CD4-positive, alpha-beta memory T cell (primary cell): Measurements from ENCODE around the gene PDK2. TPM values are rescaled to one million over a fixed set of nuclear protein-coding genes. Genes with fewer than 3 reads are reported as not detected.
A peak's percentile ranks its signal among the peaks of the same experiment; 100 is the strongest.

ENCODE experiments used
- CTCF ChIA-PET: fragments of 350-600 bp; sonication (Branson Sonifier 250); formaldehyde crosslinking; loops from one replicate; lab custom pipeline; 2021; ENCODE audit warnings: inconsistent platforms; ENCODE audit not compliant: partially characterized antibody; lab: Charles Lee
- POLR2A ChIA-PET: fragments of 350-600 bp; sonication (Branson Sonifier 250); formaldehyde crosslinking; loops from one replicate; lab custom pipeline; 2021; ENCODE audit not compliant: partially characterized antibody; lab: Charles Lee
- DNase-seq, 5 donors: peaks; one replicate each; pipeline versions ENCODE4 v3.0.0 to v3.0.0-alpha.2; 2020 to 2022; ENCODE audit warnings: mixed read lengths in 1 of 5
- H3K27ac ChIP-seq: one replicate; pipeline ENCODE4 v1.7.0; 2013; ENCODE audit warnings: low read depth, low read length
- H3K27me3 ChIP-seq: 2 replicates; pipeline ENCODE4 v1.7.0; 2013; ENCODE audit warnings: mild to moderate bottlenecking, low read length, moderate library complexity; ENCODE audit not compliant: insufficient read depth
- H3K36me3 ChIP-seq: 2 replicates; pipeline ENCODE4 v1.7.0; 2013; ENCODE audit warnings: mild to moderate bottlenecking, low read length, moderate library complexity; ENCODE audit not compliant: insufficient read depth
- H3K4me1 ChIP-seq: 2 replicates; pipeline ENCODE4 v1.7.0; 2013; ENCODE audit warnings: mild to moderate bottlenecking, low read length, moderate library complexity; ENCODE audit not compliant: insufficient read depth
- H3K4me3 ChIP-seq, 2 donors: one replicate each; pipeline ENCODE4 v1.7.0; 2013; ENCODE audit warnings: low read length in 2 of 2, mild to moderate bottlenecking in 1 of 2
- H3K9me3 ChIP-seq, 2 donors: one replicate each; pipeline ENCODE4 v1.7.0; 2013; ENCODE audit warnings: low read length in 2 of 2, control low read depth in 1 of 2; ENCODE audit not compliant: control insufficient read depth in 1 of 2
- H3K27ac Mint-ChIP-seq, 7 donors: one replicate each; pipeline ENCODE4 v1.8.0; 2020 to 2021; ENCODE audit warnings: mixed read lengths in 7 of 7, mild to moderate bottlenecking in 6 of 7, inconsistent platforms in 3 of 7, moderate library complexity in 3 of 7
- H3K27me3 Mint-ChIP-seq, 2 donors: one replicate each; pipeline ENCODE4 v1.8.0; 2020 to 2021; ENCODE audit warnings: mixed read lengths in 2 of 2
- H3K36me3 Mint-ChIP-seq, 2 donors: one replicate each; pipeline ENCODE4 v1.8.0; 2020 to 2021; ENCODE audit warnings: mixed read lengths in 2 of 2, inconsistent platforms in 1 of 2, mild to moderate bottlenecking in 1 of 2
- H3K4me1 Mint-ChIP-seq, 4 donors: one replicate each; pipeline ENCODE4 v1.8.0; 2020 to 2021; ENCODE audit warnings: mixed read lengths in 4 of 4, mild to moderate bottlenecking in 1 of 4
- H3K4me3 Mint-ChIP-seq, 8 donors: one replicate each; pipeline ENCODE4 v1.8.0; 2020 to 2021; ENCODE audit warnings: mixed read lengths in 8 of 8, mild to moderate bottlenecking in 7 of 8, moderate library complexity in 6 of 8, inconsistent platforms in 3 of 8
- H3K9me3 Mint-ChIP-seq, 8 donors: one replicate each; pipeline ENCODE4 v1.8.0; 2020 to 2021; ENCODE audit warnings: mixed read lengths in 8 of 8, mild to moderate bottlenecking in 5 of 8, inconsistent platforms in 3 of 8, moderate library complexity in 1 of 8
- intact Hi-C: fragments of 100-400 bp; cut with micrococcal nuclease; formaldehyde crosslinking; loops from one replicate; pipeline ENCODE4 v1.15.1; 2023
- polyA plus RNA-seq, 2 donors: library from polyadenylated mRNA; unstranded; fragments of 300-500 nt; fragmentation: Illumina TruSeq; gene quantifications; one replicate each; pipeline ENCODE4 v1.2.3, GENCODE V29; 2021
- total RNA-seq, 2 experiments: library from RNA; stranded (reverse); gene quantifications; one replicate each; pipeline ENCODE4 v1.2.3, GENCODE V29; 2021

The PDK2 gene
- total and polyA plus RNA-seq, 4 experiments from 2014 or later = 34.5 to 40.6 (median 37.8) TPM

DNA sequence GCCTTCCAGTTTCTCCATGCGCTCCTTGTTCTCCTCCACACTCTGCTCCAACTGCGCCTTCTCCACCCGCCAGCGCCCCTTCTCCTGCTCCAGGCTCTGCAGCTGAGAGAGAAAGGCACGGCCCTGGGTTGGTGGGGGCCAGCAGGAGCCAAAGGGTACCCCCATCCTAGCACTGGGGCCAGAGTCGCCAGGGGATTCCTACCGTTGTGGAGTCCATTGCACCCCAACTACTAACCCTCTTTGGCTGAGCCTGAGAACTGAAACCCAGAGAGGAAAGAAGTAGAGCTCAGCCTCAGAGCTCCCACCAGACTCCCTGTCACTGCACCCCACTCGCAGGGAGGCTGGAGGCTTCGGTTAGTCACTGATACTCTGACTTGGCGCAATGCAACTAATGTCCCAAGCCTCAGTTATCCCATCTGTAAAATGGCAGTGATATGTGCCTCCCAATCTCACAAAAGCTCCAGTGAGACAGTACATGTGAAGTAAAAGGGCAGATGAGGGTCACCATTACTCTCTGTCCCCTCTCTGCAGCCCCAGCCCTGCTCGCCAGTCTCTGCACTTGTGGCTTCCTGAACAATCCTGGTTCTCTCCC, 41.0 kb downstream of the PDK2 start:
- POLR2A ChIA-PET = interaction anchor here (0.7 to 2.5 kb wide), 6 partner anchors 10 to 26 kb away, joined by 3 to 10 read pairs (median 4); partner anchors contain the start of gene PPP1R9B
- H3K4me1 ChIP-seq = peaks cover 33% of the 10 kb centered on the region
- no peaks in the 10 kb centered on the region for H3K27me3 ChIP-seq
- CTCF ChIA-PET = interaction anchor here (0.8 to 2.9 kb wide), 5 partner anchors 12 to 42 kb away, joined by 3 to 17 read pairs (median 4); no protein-coding TSS in a partner anchor
- no peak for DNase-seq
- H3K4me3 Mint-ChIP-seq = no peak overlapping the region
- H3K27ac Mint-ChIP-seq = no peak overlapping the region
- no peaks in the 10 kb centered on the region for H3K9me3 ChIP-seq
- no peak overlapping the region for H3K4me3 ChIP-seq
- H3K36me3 ChIP-seq = peaks cover 64% of the 10 kb centered on the region
- no peak overlapping the region for H3K27ac ChIP-seq
- peaks cover 0 to 2% of the 10 kb centered on the region in 2 donors for H3K27me3 Mint-ChIP-seq
- peaks cover 0 to 2% (median 0%) of the 10 kb centered on the region in 8 donors for H3K9me3 Mint-ChIP-seq
- intact Hi-C loops = no loop called here
- peaks cover 18 to 58% (median 41%) of the 10 kb centered on the region in 4 donors for H3K4me1 Mint-ChIP-seq
- H3K36me3 Mint-ChIP-seq = peaks cover 59 to 75% of the 10 kb centered on the region in 2 donors

DNA sequence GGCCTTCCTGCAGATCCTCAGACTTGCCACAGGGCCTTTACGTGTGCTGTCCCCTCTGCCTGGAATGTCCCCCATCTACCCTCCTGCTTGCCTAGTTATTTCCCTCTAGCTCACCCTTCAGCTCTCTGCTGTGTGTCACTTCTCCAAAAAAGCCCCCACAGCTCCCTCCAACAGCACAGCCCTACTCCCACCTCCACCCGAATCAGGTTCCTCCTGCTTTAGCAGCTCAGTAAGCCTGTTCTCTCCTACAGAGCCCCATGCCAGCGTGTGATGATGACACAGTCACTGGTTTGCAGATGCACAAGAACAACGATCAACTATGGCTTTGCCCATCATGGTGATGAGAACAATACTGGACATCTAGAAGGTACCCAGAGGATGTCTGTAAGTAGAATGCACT, 41.9 kb downstream of the PDK2 start:
- no peaks in the 10 kb centered on the region for H3K27me3 Mint-ChIP-seq
- Histone ChIP-seq H3K4me1 (peaks cover 41% of the 10 kb centered on the region), H3K9me3 (no peaks in the 10 kb centered on the region), H3K27ac (no peak overlapping the region), H3K27me3 (no peaks in the 10 kb centered on the region), H3K4me3 (no peak overlapping the region), H3K36me3 (peaks cover 68% of the 10 kb centered on the region)
- peaks cover 24 to 58% (median 44%) of the 10 kb centered on the region in 4 donors for H3K4me1 Mint-ChIP-seq
- H3K27ac Mint-ChIP-seq = peak overlapping the region in 5 of 7 donors; percentile 42 to 80 (median 70)
- peaks cover 0 to 2% (median 0%) of the 10 kb centered on the region in 8 donors for H3K9me3 Mint-ChIP-seq
- no peak for DNase-seq
- CTCF ChIA-PET = interaction anchor here (0.8 to 2.9 kb wide), 5 partner anchors 11 to 43 kb away, joined by 3 to 17 read pairs (median 3); no protein-coding TSS in a partner anchor
- intact Hi-C loops = no loop called here
- H3K4me3 Mint-ChIP-seq = no peak overlapping the region
- POLR2A ChIA-PET = interaction anchor here (0.6 to 2.5 kb wide), 6 partner anchors 11 to 33 kb away, joined by 3 to 10 read pairs (median 4); partner anchors contain the start of gene PPP1R9B
- H3K36me3 Mint-ChIP-seq = peaks cover 67 to 80% of the 10 kb centered on the region in 2 donors

DNA sequence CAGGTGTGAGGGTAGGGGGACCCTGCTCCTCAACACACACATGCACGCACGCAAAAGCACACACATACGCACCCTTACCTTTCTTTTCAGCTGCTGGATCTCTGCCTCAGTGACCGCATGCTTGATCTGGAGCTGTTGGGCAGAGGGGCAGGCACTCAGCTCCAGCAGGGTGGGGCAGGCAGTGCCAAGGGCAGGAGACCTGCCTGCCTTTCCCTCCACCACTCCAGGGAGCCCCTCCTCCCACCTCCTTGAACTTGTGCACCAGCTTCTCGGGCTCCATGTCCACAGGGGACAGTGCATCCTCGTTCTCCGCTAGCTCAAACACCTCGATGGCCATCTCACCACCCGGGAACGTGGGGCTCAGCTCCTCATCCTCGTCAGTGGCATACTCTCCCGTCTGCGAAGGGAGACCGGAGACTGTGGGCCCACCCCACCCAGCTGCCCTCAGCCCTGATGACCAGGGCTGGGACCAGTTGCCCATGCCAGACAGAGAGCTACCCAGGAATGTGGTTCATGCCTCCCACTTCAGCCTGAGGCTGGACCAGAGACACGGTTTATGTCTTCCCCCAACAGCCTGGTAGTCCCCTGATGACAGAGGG, 44.1 kb downstream of the PDK2 start:
- Histone ChIP-seq H3K4me1 (peaks cover 63% of the 10 kb centered on the region), H3K9me3 (no peaks in the 10 kb centered on the region), H3K36me3 (peaks cover 75% of the 10 kb centered on the region), H3K27me3 (no peaks in the 10 kb centered on the region), H3K4me3 (no peak overlapping the region), H3K27ac (no peak overlapping the region)
- no peak for DNase-seq
- Mint-ChIP-seq H3K27ac (peak overlapping the region in 3 of 7 donors; percentile 87 to 92 (median 91)), H3K4me3 (no peak overlapping the region), H3K27me3 (no peaks in the 10 kb centered on the region), H3K9me3 (peaks cover 0 to 2% (median 0%) of the 10 kb centered on the region in 8 donors), H3K4me1 (peaks cover 43 to 74% (median 57%) of the 10 kb centered on the region in 4 donors), H3K36me3 (peaks cover 73 to 90% of the 10 kb centered on the region in 2 donors)
- ChIA-PET POLR2A (interaction anchor here (0.9 to 4.7 kb wide), 6 partner anchors 9 to 26 kb away, joined by 3 to 75 read pairs (median 8); partner anchors contain the start of genes PPP1R9B and SAMD14), CTCF (interaction anchor here (0.6 to 5.6 kb wide), 24 partner anchors 8 to 362 kb away, joined by 3 to 118 read pairs (median 4); partner anchors contain the start of genes PPP1R9B, SAMD14 and SGCA)
- intact Hi-C loops = no loop called here

DNA sequence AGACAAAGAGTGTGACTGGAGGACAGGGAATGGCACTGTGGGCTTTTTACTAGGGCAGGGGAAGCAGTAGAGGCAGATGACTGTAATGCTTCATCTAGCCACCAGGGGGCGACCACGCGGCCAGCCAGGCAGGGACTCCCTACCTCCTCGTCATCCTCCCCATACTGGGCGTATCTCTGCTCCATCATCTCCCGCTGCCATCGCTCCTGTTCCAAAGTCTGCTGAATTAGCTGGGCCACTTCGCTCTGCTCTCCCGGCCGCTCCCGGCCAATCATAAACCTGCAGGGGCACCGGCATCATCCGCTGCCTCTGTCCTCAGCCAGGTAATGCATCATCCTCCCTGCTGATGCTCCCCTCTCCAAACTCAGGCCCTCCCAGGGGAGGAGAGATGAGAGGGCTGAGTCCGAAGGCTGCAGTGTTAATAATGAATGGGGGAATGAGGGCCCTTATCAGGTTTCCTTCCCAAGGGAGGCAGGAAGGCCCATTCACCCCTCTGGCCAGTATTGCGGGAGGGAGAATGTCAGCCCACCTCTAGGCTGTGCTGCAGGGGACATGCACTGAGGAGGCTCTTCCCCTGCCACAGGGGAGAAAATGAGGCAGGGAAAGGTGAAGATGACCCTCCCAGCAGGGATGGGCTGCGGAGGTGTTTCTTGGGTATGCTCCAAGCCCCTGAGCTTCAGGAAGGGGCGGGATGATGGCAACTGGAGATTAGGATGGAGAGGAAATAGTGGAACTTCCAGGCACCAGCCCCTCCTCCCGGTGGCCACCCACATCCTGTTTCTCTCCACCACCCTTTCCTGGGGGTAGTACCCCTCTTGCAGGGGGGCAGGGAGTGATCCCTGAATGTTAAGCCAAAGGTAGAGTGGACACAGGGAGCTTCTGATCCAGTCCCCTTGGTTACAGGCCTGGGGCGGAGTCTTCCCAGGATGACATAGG, 45.1 kb downstream of the PDK2 start:
- peaks cover 72% of the 10 kb centered on the region for H3K4me1 ChIP-seq
- POLR2A ChIA-PET = interaction anchor here (1.0 to 4.7 kb wide), 11 partner anchors 9 to 46 kb away, joined by 3 to 75 read pairs (median 7); partner anchors contain the start of genes PDK2, PPP1R9B and SAMD14
- Mint-ChIP-seq H3K27ac (peak overlapping the region; percentile 85 to 92 (median 91)), H3K4me3 (peak overlapping the region; percentile 68 to 99 (median 79)), H3K9me3 (peaks cover 0 to 2% (median 0%) of the 10 kb centered on the region in 8 donors), H3K27me3 (no peaks in the 10 kb centered on the region), H3K4me1 (peaks cover 48 to 84% (median 65%) of the 10 kb centered on the region in 4 donors), H3K36me3 (peaks cover 78 to 93% of the 10 kb centered on the region in 2 donors)
- peak overlapping the region; percentile 8 to 38 for H3K4me3 ChIP-seq
- H3K27me3 ChIP-seq = no peaks in the 10 kb centered on the region
- intact Hi-C loops = loop anchor here (1.0 to 2.0 kb wide), 4 partner anchors 8 to 59 kb away; no protein-coding TSS in a partner anchor
- no peaks in the 10 kb centered on the region for H3K9me3 ChIP-seq
- peak; percentile 77 to 80 (median 78) for DNase-seq
- peak overlapping the region; percentile 68 for H3K27ac ChIP-seq
- CTCF ChIA-PET = interaction anchor here (1.2 to 5.6 kb wide), 15 partner anchors 10 to 60 kb away, joined by 4 to 118 read pairs (median 8); partner anchors contain the start of genes PDK2, PPP1R9B and SGCA
- H3K36me3 ChIP-seq = peaks cover 80% of the 10 kb centered on the region

DNA sequence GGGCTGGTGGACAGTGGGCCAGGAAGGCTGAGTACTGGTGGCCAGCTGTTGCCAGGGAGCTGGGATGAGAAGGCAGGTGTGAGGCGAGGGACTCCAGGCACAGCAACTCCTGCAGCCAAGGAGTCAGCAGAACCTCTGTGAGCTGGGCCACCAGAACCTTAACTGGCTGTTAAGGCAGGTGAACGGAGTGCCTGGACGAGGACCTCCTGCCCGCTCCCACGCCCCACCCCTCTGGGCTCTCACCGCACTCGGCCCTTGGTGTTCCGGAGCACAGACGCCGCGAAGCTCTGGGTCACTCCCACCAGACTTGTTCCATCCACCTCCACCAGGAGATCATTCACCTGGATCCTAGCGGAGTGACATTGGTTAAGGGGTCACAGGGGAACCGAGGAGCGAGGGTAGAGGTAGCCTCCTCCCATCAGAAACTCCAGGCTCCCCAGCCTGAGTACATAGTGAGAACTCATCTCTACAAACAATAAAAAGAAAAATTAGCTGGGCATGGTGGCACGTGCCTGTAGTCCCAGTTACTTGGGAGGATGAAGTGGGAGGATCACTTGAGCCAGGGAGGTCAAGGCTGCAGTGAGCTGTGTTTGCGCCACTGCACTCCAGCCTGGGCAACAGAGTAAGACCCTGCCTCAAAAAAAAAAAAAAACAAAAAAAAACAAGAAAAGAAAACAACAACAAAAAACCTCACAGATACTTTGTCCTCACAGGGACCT, 46.0 kb downstream of the PDK2 start:
- H3K27ac ChIP-seq = peak overlapping the region; percentile 68
- CTCF ChIA-PET = interaction anchor here (0.9 to 5.6 kb wide), 10 partner anchors 9 to 57 kb away, joined by 4 to 118 read pairs (median 16); partner anchors contain the start of genes PDK2 and PPP1R9B
- peak overlapping the region in 1 of 2 donors; percentile 8 for H3K4me3 ChIP-seq
- no peaks in the 10 kb centered on the region for H3K9me3 ChIP-seq
- H3K27ac Mint-ChIP-seq = peak overlapping the region; percentile 87 to 95 (median 92)
- H3K27me3 Mint-ChIP-seq = no peaks in the 10 kb centered on the region
- H3K4me1 Mint-ChIP-seq = peaks cover 55 to 93% (median 73%) of the 10 kb centered on the region in 4 donors
- DNase-seq = no peak
- peak overlapping the region in 7 of 8 donors; percentile 76 to 99 (median 83) for H3K4me3 Mint-ChIP-seq
- POLR2A ChIA-PET = interaction anchor here (1.0 to 4.7 kb wide), 10 partner anchors 9 to 46 kb away, joined by 3 to 75 read pairs (median 6); partner anchors contain the start of genes PDK2, PPP1R9B and SAMD14
- H3K9me3 Mint-ChIP-seq = peaks cover 0 to 2% (median 0%) of the 10 kb centered on the region in 8 donors
- no peaks in the 10 kb centered on the region for H3K27me3 ChIP-seq
- H3K36me3 Mint-ChIP-seq = peaks cover 71 to 90% of the 10 kb centered on the region in 2 donors
- H3K4me1 ChIP-seq = peaks cover 82% of the 10 kb centered on the region
- peaks cover 74% of the 10 kb centered on the region for H3K36me3 ChIP-seq
- intact Hi-C loops = loop anchor here (2.0 kb wide), 1 partner anchor 58 kb away; no protein-coding TSS in a partner anchor
